Measurements from ENCODE around the gene CCL20.
"Not testable (repeated sequence)": the region's sequence is repeated elsewhere in the genome, so short reads cannot be mapped to it uniquely, and the experiment has no call there.

Gene CCL20, protein sequence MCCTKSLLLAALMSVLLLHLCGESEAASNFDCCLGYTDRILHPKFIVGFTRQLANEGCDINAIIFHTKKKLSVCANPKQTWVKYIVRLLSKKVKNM

DNA sequence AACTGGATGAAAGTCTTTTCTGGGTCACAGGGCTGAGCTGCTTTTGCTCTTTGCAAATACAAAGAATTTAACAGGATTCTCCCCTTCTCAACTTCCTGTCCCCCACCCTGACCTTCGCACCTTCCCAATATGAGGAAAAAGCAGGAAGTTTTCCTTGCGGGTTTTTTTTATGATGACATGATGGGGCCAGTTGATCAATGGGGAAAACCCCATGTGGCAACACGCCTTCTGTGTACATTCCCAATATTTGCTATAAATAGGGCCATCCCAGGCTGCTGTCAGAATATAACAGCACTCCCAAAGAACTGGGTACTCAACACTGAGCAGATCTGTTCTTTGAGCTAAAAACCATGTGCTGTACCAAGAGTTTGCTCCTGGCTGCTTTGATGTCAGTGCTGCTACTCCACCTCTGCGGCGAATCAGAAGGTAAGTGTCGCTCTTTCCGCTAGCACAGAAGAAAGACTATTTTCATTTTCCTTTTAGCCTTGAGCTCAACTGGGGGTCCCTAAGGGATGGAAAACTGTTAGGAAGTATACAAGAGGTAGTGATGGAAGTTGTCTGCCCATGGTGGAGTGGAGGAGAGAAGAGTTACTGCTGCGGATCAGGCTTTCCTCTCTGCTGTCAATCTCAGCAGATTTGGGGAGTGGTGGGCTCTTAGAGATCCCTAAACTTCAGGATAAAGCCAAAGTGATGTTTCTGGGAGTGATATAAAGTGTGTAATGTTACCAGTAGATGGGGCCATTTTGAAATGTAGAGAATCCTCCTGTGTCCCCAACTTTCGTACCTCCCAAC, at the start of gene CCL20:
TSS of gene CCL20 (plus strand) at position 281 of the 792 bp plus-strand sequence. CDS start at position 351, 70 bp downstream.
- DNase-seq, result no peak

DNA sequence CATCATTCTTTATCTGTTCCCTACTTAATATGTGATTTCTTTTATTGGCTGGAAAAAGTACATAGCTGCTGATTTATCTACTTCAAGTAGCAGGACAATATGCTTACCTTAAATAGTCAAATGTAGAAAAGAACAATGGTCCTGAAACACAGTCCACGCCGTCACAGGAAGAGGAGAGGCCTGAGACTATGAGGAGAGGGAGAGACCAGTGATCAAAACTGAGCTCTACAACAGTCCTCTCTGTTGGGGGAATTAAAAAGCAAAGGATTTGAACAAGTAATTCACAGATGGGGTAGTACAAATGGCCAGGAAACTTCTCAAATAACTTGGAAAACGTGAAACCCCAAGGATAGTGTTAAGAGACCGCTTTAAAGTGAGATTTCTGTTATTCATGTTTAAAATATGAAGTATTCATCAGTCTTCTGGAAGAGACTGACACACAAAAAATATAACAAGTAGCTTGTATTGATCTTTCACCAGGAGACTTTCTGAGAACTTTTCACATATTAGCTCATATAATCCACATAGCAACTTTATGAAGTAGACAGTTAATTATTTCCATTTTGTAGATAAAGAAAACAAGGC, 47.8 kb upstream of the CCL20 start:
- no peak for DNase-seq

DNA sequence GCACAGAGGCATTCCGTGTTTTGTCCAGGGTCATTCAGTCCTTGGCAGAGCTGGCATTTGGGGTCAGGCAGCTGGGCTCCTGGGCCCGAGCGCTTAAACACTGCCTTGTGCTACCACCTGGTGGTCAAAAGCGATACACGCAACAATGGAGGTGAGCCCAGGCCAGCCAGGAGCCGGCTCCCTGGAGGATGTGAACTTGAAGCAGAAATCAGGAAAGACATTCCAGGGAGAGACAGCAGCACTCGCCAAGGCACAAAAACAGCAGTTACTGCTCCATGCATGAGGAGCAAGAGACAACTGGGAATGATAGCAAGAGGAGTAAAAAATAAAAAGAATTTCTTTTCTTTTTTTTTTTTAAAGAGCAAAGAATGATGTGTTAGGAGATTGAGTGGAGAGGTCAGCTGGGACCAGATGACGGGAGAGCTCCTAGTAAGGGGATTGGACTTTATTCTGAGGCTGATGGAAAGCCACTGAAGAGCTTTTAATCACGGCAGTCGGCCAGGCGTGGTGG, 47.2 kb upstream of the CCL20 start:
- peak; percentile 83 for DNase-seq

DNA sequence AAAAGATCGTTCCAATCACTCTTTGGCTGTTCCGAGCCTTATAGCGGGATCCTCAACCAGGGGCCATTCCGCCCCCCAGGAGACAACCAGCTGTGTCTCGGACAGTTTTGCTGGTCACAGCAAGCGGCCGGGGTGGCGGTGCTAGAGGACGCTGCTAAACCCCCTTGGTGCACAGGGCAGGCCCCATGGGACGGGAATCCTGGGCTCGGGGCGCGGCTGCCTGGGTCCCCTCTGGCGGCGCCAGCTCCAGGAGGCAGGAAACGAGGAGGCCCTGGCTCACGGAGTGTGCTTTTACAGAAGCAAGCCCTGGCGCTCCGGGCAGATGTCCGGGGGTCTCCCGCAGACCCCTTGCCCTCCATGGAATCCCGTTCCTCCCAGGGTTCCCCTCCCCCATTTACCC, 45.8 kb upstream of the CCL20 start:
- no peak for DNase-seq

DNA sequence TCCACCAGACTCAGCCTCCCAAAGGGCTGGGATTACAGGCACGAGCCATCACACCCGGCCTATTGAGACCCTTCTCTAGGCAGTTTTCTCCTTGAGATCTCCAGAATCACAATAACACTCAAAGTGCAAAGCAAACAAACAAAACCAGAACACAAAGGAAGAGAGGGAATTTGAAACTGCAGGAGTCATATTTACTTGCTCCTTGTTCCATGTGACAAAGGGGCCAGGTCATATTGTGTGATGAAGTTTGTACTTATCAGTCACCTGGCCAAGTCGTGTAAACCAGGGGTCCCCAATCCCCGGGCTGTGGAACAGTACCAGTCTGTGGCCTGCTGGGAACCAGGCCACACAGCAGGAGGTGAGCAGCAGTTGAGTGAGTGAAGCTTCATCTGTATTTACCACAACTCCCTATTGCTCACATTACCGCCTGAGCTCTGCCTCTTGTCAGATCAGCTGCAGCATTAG, 41.4 kb upstream of the CCL20 start:
- no peak for DNase-seq

DNA sequence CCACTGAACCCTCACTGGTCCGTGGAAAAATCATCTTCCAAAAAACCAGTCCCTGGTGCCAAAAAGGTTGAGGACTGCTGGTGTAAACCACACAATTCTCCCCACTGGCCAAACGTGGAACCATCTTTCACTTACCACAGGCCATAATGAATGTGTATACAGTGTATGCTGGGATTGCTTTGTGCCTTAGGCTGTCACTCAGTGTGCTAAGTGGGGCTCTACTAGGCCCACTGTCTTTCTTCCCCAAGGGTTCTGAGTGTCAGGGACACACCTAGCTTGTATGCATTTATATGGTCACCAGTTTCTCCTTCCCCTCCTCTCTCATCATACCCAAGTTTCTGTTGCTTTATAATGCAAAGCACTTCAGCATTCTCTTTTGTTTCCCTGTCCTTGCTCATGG, 40.7 kb upstream of the CCL20 start:
- DNase-seq, result no peak

DNA sequence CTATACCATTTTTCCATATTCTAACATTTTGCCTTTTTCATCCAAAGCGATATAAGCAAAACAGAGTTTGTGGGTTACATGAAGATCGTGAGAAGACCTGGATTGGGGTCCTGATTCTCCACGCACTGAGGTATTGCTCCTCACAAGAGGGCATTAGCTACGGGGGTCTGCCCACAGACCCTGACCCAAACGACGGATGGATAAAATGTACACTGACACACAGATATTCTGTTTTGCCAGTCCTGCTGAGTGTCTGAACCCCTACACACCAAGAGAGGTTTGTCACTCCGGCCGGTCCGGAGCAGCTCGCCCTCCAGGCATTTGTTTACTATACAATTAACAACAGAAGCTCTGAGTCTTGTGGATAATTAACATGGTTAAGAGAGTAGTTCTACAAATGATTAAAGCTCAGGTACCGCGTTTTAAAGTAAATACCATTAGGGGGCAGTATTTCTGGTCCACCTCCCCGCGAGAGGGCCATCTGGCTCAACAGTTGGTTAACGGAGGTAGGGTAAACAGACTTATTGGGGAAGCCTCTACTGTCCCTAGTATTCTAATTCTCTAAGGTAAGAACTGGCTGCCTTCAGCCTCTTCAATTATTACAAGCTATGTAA, 39.5 kb upstream of the CCL20 start:
- DNase-seq, result peak; percentile 23

DNA sequence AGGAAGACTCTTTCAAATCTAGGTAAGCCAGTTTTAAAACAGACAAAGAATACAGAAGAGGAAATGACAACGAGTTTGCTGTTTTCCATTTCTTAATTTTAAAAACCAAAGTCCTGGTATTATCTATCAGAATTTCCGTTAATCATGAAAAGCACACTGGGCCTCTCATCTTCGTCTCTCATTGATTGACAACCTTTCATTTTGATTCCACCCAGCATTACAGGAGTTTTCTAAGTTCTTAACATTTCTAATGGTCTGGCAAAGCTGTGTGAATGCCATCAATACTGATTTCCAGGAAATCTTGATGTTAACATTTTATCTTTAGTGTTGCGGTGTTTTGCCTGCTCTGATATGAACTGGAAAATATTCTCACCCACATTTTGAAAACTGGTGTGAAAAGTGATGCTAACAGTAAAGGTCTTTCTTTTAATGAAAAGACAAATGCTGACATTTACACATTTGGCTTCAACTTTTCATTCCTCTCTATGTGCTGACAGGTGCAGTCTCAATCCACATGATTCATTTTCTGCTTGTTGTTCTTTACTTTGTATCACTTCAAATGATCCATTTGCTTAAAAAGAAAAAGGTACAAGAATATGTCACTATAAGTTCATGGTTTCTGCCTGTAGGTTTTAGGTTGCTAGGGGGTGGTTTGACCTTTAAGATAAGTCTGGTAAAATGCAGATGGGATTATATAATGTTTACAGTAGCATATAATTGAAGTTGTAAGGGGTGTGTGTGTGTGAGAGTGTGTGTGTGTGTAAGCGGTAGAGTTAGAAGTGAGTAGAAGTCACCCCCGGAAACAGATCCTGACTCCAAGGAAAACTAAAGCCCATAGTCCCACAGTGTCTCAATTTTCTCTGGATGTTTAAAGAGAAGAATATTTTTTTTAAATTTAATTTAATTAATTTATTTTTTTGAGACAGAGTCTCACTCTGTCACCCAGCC, 38.5 kb upstream of the CCL20 start:
- DNase-seq, result no peak

DNA sequence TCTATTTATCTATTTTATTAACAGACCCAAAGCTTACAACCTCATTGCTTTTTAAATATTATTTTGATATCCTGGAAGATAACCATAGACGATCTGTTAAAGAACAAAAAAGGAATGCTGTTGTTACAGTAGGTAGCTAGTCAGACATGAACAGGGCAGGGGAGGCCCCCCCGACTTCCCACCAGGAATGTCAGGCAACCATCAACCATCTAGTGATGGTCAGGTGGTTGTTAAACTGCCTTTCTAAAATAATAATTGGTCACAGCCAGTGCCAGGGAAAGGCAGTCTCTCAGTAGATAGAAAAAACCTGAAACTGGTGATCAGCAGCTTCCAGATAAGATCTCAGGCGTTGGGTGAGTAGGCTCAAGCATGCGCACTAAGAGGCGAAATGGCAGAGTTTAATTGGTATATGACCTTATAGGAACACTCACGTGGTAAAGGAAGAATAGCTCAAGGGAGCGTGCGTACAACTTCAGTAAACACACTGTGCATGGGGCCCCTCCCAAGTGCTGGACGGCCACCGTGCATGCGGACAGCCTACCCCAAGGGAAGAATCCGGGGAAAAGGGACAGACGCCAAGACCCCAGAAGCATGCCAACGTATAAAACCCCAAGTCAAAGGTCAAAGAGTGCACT, 32.5 kb upstream of the CCL20 start:
- DNase-seq, result no peak

DNA sequence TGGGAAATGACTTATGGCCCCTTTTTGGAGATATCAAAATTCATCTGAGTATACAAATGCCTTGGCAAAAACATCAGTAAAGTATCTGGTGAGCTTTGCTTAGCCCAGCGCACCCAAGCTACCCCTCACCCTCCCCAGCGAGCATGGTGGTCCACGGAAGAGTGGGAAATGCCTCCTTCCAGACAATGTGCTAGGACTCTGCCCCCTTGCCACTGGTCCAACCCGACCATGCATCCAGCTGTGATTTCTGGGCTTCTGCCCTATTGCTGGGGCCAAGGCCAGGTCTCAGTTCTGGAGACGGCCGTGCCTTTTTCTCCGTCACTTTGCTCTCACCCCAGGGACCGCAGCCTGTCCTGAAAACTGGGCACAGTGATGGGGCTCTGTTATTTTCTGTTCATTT, 31.8 kb upstream of the CCL20 start:
- DNase-seq, result no peak

DNA sequence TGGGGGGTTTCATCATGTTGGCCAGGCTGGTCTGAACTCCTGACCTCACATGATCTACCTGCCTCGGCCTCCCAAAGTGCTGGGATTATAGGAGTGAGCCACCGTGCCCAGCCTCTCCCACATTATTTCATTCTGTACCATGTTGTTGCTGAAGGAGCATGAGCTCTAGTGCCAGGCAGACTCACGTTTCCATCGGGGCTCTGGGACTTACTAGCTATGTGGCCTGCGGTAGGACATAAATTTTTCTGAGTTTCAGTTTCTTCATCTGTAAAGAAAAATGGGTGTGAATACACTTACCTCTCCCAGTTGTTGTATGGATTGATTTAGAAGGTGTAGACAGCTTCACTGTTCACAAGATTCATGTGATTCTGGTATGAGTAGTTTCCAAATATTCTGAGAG, 30.8 kb upstream of the CCL20 start:
- DNase-seq, result no peak

DNA sequence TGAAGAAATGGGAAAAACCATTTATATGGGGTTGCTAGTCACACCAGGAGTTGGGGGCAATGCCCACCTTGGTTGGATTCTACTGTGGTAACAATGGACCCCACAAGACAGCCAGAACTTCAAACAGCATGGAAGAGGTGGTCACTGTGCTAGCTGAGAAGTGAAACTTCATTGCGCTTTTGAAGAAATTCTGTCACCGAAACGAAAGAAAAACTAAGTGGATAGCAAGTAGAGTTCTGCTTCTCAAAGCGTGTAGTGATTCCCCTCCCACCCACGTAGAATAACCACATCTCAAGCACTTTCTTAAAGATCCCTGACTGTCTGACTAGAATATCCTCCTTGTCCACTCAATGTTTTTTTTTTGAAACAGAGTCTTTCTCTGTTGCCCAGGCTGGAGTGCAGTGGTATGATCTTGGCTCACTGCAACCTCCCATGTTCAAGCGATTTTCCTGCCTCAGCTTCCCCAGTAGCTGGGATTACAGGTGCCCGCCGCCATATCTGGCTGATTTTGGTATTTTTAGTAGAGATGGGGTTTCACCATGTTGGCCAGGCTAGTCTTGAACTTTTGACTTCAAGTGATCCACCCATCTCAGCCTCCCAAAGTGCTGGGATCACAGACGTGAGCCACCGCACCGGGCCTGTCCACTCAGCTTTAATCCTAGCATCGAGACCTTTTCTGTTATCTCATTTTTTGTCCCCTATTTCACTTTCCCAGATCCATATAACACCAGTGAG, 30.1 kb upstream of the CCL20 start:
- DNase-seq, result no peak

DNA sequence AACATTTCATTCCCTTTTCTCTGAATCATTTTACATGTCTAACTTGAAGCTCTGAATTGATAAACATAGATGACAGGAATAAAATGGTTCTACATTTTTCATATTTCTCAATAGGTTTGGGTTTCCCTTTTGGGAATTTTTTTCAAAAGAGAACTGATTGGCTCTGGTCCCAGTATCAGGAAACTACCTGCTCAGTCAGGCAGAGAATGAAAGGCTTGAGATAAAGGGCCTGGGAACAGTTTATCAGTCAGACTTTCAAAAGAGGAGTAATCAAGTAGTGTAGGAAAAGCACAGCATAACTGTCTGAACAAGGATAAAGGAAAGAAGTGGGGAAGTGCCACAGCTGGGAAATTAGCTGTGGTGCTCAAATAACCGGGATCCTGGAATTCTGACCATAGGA, 28.3 kb upstream of the CCL20 start:
- no peak for DNase-seq

DNA sequence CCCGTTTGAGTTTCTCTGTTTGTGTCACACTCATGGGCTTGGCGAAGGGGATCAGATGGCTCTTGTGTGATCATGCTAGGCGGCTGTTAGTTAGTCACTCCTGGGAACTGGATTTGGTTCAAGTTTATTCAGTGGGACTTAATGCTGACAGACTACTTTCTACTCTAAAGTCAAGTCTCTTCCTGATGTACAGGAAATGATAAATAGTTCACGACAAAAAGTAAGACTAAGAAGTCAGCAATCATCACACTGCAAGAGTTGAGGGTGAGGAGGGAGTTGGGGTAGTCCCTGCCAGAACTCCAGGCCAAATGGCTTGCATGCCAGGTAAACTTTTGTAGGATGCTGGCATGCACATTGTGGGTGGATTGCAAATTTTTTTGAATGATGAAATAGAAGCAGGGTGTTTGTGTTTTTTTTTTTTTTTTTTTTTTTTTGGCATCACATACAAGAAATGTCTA, 25.1 kb upstream of the CCL20 start:
- DNase-seq, result no peak

DNA sequence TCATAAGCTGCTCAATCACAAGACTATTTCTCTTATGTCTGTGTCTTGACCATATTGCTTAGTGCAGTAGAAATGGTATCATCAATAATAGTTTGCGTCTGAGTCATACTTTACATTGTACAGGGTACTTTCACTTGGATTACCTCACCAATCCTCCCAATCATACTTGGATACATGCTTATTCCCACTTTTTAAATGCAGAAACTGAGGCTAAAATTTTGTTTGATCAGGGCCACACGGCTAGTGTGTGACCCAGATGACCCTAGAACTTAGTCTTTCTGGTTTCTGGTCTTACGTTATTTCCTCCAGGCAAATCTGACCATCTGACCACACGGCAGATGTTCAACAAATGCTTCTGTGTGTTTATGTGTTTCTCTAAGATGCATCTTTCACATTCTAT, 23.8 kb upstream of the CCL20 start:
- DNase-seq, result no peak

DNA sequence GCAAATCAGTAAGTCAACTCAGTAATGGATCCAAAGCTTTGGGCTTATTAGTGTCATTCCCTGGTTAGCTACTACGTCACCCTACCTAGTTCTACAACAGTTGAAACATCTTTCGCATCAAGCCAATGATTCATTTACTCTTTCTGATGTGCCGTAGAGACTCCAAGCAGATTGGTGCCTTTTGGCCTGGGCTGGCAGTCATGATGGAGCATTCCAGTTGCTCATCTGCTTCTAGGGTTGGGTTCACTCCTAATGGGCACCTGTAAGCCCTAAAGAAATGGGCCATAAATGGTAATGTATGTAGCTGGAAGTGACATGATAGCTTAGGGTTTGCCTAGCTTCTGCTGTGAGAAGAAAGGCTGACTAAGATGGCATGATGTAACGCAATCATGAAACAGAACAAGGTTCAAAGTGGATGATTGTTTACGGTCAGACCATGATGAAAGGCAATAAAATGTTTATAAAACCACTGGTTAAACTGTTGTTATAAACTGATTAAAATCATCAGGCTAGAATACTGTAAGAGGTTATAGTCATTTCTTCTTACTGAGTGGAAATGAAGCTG, 20.4 kb upstream of the CCL20 start:
- DNase-seq, result no peak

DNA sequence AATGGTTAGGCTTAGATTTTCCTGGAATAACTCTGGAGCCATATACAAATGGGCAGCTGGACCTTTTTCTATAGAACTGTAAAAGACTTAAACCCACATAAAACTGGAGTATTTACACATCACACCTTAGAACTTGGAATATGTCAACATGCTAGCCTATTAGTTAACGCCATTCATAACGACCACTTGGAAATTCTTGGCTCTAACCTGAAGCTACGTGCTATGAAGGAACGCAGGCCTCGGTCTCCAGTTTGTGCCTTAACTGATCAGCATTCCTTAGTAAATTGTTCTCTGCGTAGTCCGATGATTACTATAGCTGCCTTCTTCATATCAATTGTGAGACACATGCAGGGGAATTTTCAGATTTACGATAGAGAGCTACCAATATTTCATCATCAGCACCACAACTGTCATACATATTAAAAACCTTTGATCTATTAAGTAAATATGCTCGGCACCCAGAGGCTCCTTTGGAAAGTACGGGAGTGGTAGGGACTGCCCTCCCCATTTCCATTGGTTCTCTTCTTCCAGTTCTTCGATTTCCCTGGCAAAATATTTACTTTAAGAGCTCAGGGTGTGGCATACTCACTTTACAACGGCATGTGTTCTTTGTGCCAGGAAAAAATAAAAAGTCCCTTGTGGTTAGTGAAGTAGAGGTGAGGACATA, 17.5 kb upstream of the CCL20 start:
- DNase-seq, result no peak

DNA sequence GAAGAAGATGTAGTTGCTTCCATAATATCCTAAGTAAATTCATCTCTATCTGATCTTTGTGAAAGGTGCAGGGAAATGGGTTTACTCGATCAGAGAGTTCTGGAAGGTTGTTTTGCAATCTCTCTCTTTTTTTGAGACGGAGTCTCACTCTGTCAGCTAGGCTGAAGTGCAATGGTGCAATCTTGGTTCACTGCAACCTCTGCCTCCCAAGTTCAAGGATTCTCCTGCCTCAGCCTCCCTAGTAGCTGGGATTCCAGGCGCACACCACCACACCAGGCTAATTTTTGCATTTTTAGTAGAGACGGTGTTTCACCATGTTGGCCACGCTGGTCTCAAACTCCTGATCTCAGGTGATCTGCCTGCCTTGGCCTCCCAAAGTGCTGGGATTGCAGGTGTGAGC, 16.9 kb upstream of the CCL20 start:
- not testable (repeated sequence) for DNase-seq

DNA sequence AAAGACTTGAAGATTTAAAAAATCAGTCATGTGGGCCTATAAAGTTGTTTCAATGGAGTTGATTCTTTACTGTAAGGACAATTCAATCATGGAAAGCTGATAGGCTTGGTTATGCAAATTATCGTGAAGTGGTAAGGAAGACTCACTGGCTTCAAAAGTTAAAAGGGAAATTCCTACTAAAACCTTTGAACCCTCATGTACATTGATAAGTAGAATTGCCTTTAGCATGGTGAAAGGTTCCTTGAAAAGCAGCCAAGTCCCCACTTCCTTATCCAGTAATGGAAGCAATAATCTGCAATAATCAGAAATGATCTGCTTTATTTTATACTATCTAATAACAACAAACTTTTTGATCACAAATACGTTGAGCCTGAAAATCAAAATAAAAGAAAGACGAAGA, 14.4 kb upstream of the CCL20 start:
- no peak for DNase-seq

DNA sequence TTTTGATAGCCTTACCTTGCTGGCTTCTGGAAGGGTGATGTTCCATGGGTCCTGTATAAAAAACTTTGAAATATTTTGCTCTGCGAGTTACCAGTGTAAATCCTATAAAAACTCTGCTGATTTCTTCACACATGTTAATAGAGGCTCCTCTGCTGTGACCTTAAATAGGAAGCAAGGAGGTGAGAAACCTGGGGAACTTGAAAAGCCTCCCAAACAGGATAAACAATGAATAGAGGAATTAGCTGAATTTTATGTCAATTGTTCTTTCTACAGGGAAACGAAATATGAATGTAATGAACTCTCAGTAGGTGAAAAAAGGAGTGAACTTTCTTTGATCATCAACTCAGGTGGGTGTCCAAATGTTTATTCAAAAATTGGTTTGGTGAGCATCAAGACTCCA, 10.8 kb upstream of the CCL20 start:
- DNase-seq, result no peak

Data from hematopoietic multipotent progenitor cell treated with erythropoietin and hydrocortisone succinate and interleukin-3 and kit ligand, for 6 days (in vitro differentiated cells).